ENCODE measurements around the gene APOL4. TPM values are rescaled to one million over a fixed set of nuclear protein-coding genes. Genes with fewer than 3 reads are reported as not detected.
A peak's percentile ranks its signal among the peaks of the same experiment; 100 is the strongest.

The APOL4 gene
- total RNA-seq, 1 donor from 2014 or later: not detected

- no peak overlapping the region for H3K4me3 ChIP-seq (ENCODE audit: low read depth, low read length)
- DNase-seq (ENCODE audit: low read depth): no peak
- TF ChIP-seq CTCF (conservative IDR thresholded peaks at IDR 0.05; ENCODE audit: low read depth, low read length): no peak
Measured at GRCh38 chr22:36183446-36183845, 18.2 kb downstream of the APOL4 start.

- H3K4me3 ChIP-seq (ENCODE audit: low read depth, low read length): no peak overlapping the region
- TF ChIP-seq CTCF (conservative IDR thresholded peaks at IDR 0.05; ENCODE audit: low read depth, low read length): no peak
- DNase-seq (ENCODE audit: low read depth): no peak
Measured at GRCh38 chr22:36182857-36183256, 18.8 kb downstream of the APOL4 start.

GRCh38 chr22:36182056-36182455, 19.6 kb downstream of the APOL4 start:
- H3K4me3 ChIP-seq (ENCODE audit: low read depth, low read length): no peak overlapping the region
- no peak for TF ChIP-seq CTCF (conservative IDR thresholded peaks at IDR 0.05; ENCODE audit: low read depth, low read length)
- DNase-seq (ENCODE audit: low read depth): no peak

- no peak for TF ChIP-seq CTCF (conservative IDR thresholded peaks at IDR 0.05; ENCODE audit: low read depth, low read length)
- no peak for DNase-seq (ENCODE audit: low read depth)
- H3K4me3 ChIP-seq (ENCODE audit: low read depth, low read length): no peak overlapping the region
Measured at GRCh38 chr22:36180928-36181327, 20.7 kb downstream of the APOL4 start.

- no peak for DNase-seq (ENCODE audit: low read depth)
- H3K4me3 ChIP-seq (ENCODE audit: low read depth, low read length): no peak overlapping the region
- peak; percentile 84 for TF ChIP-seq CTCF (conservative IDR thresholded peaks at IDR 0.05; ENCODE audit: low read depth, low read length)
Measured at GRCh38 chr22:36180038-36180880, 21.4 kb downstream of the APOL4 start.

- no peak overlapping the region for H3K4me3 ChIP-seq (ENCODE audit: low read depth, low read length)
- DNase-seq (ENCODE audit: low read depth): no peak
- TF ChIP-seq CTCF (conservative IDR thresholded peaks at IDR 0.05; ENCODE audit: low read depth, low read length): no peak
Measured at GRCh38 chr22:36177160-36177559, 24.4 kb downstream of the APOL4 start.

- no peak for TF ChIP-seq CTCF (conservative IDR thresholded peaks at IDR 0.05; ENCODE audit: low read depth, low read length)
- no peak for DNase-seq (ENCODE audit: low read depth)
- H3K4me3 ChIP-seq (ENCODE audit: low read depth, low read length): no peak overlapping the region
Measured at GRCh38 chr22:36175892-36176291, 25.7 kb downstream of the APOL4 start.
